NB4 (cell line): ENCODE measurements around the gene FAM89A.

Experiments
- POLR2A ChIP-seq: IDR thresholded peaks from 2 replicates; pipeline ENCODE4 v1.6.1; 2011; ENCODE audit warnings: mild to moderate bottlenecking; ENCODE audit not compliant: insufficient read length; ENCODE audit errors: extremely low read depth
- TF ChIP-seq, protein P1 (sequence below): IDR thresholded peaks from one replicate; pipeline ENCODE4 v1.5.1; 2012; ENCODE audit warnings: low read depth, low read length
- TF ChIP-seq, protein P2 (sequence below): IDR thresholded peaks from 2 replicates; pipeline ENCODE4 v1.6.1; 2011; ENCODE audit warnings: low read depth, low read length

DNA sequence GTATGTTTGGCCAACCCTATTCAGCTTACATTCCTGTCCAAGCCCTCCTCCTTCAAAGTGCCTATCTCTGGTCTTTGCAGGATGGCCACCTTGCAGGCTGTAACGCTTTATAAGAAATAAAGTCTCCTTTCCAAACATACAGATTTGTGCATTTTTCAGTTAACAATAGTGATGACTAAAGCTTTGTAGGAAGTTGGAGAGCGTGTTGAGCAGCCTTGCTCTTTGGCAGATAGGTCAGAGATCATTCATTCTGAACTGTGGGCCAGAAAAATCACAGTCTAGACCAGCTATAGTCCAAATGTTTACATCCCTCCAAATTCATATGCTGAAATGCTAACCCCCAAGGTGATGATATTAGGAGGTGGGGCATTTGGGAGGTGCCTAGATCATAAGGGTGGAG lies 34.0 kb upstream of the FAM89A start:
- TF ChIP-seq, protein P1, sequence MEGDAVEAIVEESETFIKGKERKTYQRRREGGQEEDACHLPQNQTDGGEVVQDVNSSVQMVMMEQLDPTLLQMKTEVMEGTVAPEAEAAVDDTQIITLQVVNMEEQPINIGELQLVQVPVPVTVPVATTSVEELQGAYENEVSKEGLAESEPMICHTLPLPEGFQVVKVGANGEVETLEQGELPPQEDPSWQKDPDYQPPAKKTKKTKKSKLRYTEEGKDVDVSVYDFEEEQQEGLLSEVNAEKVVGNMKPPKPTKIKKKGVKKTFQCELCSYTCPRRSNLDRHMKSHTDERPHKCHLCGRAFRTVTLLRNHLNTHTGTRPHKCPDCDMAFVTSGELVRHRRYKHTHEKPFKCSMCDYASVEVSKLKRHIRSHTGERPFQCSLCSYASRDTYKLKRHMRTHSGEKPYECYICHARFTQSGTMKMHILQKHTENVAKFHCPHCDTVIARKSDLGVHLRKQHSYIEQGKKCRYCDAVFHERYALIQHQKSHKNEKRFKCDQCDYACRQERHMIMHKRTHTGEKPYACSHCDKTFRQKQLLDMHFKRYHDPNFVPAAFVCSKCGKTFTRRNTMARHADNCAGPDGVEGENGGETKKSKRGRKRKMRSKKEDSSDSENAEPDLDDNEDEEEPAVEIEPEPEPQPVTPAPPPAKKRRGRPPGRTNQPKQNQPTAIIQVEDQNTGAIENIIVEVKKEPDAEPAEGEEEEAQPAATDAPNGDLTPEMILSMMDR: no peak
- no peak for TF ChIP-seq POLR2A
- TF ChIP-seq, protein P2, sequence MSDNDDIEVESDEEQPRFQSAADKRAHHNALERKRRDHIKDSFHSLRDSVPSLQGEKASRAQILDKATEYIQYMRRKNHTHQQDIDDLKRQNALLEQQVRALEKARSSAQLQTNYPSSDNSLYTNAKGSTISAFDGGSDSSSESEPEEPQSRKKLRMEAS: no peak
